GM19455 (cell line): ENCODE measurements around the gene C20orf173.
"Not testable (repeated sequence)": the region's sequence is repeated elsewhere in the genome, so short reads cannot be mapped to it uniquely, and the experiment has no call there.

Experiments used
- ATAC-seq: cut with Tn5 transposase; IDR thresholded peaks from one replicate; pipeline ENCODE4 v1.9.1; 2021; ENCODE audit not compliant: unreplicated experiment

The C20orf173 gene

DNA sequence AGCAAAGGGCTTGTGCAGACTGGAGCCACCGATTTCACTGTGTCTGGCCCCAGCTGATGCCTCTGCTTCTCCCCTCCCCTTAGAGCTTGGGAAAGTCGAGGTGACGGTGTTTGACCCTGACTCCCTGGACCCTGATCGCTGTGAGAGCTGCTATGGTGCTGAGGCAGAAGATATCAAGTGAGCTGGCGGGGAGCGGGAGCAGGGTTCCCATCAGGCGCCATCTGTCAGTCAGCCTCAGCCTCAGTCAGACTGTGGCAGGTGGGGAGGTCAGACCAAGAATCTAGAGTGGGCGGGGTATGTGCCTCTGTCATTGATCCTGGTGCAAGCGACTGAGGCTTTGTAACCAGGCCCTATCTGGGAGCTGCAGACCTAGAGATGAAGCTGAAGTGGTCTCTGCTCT lies 17.9 kb upstream of the C20orf173 start:
- no peak for ATAC-seq

DNA sequence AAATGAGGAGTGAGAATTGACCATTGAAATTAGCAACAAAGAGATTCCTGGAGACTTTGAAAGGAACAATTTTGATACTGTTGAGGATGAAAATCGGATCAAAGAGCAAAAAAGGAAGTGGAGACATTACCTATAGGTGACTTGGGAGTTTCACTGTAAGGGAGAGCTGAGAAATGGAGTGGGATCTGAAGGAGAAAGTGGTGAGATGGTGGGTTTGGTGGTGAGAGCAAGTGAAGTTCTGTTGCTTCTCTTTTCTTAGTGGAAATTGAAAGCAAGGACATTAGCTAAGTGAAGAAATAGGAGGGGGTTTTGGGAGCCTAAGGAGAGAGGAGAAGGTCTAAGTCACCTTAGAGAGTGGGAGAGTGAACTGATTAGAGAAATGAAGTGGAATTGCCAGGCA lies 16.7 kb upstream of the C20orf173 start:
- ATAC-seq: no peak

DNA sequence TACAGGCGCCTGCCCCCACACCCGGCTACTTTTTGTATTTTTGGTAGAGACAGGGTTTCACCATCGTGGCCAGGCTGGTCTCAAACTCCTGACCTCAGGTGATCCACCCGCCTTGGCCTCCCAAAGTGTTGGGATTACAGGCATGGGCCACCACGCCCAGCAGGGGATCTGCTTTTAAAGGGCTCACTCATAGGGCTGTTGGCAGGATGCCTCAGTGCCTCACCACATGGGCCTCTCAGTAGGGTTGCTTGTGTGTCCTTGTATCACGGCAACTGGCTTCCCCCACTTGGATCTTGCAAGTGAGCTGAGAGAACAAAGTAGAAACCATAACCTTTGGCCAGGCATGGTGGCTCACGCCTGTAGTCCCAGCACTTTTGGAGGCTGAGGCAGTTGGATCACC lies 15.5 kb upstream of the C20orf173 start:
- not testable (repeated sequence) for ATAC-seq

DNA sequence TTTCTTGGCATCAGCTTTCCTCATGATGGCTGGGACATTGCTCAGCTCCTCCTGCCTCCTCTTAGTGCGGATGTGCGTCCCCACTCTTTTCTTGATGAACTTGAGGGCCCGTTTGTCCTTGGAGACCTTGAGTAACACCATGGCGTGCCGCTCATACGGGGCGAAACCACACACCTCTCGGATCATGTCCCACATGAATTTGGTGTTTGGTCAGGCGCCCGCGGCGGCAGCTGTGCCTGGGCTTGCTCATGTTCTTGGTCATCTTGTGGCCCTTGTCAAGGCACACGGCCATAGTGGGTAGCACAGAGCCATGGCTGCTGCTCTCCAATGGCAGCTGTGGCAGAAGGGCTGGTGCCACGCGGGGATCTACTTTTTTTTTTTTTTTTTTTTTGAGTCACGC lies 15.0 kb upstream of the C20orf173 start:
- ATAC-seq: no peak

DNA sequence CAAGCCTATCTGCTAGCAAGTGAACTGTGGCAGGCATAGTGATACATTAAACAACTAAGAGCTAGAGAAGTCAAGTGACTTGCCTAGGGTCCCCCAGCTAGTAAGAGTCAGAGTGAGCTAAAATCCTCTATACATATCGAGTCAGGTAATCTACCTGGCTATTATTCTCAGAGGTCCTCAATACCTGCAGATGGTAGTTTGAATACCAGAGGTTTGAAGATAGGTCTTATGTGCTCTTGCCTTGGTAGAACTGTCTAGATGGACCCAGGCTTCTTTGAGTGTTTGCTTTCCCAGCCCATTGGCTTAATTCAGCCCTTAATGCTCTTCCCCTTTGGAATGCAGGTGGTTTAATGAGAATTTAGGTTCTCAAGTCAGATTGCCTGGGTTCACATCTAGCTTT lies 13.5 kb upstream of the C20orf173 start:
- no peak for ATAC-seq

DNA sequence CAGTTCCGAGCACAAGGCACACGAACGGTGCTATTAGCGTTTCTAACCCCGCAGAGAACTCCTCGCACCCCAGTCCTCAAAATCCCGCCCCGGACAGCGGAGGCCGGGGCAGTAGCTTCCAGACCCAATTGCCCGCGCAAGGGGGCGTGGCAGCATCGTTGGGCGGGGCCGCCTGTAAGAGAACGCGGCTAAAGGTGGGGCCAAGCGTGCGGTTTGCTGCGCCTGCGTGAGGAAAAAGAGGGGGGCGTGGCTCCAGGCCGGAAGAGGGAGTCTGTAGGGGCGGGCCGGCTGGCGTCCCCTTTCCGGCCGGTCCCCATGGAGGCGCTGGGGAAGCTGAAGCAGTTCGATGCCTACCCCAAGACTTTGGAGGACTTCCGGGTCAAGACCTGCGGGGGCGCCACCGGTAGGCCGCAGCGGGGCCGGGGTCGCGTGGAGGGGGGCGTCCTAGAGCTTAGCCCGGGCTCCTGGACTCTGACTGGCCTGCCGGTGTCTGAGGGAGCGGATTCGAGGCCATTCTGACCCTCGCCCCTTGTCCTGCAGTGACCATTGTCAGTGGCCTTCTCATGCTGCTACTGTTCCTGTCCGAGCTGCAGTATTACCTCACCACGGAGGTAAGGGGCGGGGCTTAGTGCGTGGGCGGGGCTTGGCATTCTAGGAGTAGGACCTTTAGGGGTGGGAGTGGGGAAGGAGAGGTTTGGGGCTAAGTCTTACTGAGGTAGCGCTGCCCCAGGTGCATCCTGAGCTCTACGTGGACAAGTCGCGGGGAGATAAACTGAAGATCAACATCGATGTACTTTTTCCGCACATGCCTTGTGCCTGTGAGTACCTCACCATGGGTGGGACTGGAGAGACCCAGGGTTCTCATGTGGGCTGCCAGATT lies 12.6 kb upstream of the C20orf173 start, which contains the start of gene ERGIC3:
TSS of gene ERGIC3 (plus strand) at position 296 of the 880 bp plus-strand sequence. CDS start at position 316, 20 bp downstream.
- peak; percentile 87 for ATAC-seq

DNA sequence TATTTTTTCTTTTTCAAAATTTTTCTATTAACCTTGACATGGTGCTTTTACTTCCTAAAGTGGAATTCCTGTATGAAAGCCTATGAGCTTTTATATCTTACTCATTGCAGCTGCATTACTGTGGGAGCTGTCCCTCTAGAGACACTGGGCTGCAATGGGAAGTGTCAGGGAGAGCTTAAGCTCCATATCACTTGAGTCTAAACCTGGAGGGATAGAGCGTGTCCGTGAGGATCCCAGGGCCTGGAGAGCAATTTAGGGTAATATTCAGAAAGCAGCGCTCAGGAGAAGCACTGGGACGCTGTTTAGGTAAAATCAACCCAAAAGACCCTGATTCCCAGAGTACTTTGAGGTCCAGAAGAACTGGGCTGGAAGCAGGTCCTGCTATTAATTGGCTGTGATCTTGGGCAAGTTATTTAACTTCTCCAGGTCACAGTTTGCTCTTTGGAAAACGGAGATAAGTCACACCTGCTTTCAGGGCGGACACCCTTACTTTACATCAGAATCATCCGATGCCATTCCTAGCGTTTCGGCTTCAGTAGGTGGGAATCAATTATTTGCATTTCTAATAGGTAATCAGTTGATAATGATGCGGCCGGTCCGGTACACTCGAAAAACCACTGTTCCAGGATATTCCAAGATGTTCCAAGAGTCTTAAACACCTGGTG lies 11.8 kb upstream of the C20orf173 start:
- no peak for ATAC-seq

DNA sequence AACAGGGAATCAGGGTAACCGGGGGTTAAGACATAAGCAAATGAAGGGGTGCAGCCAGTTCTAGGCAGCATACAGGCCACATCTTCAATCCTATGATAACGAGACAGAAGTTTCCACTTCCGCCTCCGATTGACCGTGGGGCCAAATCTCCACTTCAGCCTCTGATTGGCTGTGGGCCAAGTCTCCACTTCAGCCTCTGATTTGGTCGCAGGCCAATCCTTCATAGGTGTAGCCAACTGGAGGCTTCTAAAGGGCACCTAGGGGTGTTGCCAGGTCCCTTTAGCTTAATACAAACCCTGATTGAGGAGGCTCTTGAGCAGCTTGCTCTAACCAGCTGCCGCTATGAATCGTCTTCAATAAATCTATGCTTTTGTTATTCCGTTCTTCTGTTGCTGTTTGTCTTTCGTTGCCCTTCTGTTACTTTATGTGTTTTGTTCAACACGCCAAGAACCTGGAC lies 10.3 kb upstream of the C20orf173 start:
- peak; percentile 63 for ATAC-seq

DNA sequence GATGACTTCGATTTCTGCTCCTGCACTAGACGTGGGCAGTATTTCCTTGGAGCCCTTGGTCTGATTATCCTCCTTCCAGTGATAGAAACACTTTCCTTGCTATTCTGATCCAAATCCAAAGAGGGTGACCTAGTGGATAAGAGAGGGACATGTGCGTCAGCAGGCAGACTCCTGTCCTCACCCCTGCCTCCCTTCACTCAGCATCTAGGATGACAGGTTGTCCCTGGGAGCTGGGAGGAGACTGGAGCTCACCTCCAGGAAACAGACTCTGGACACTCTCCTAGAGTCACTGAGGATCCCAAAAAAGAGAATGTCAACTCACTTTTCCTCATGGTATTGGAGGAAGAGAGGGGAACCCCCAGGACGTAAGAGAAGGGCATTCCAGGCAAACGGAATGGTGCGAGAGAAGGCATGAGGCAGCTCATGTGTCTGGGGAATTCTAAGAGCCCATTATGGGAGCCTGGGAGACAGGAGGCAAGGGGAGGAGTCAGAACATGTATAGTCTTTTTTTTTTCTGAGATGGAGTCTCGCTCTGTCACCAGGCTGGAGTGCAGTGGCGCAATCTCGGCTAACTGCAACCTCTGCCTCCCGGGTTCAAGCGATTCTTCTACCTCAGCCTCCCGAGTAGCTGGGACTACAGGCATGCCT lies 2.2 kb downstream of the C20orf173 start:
- no peak for ATAC-seq

DNA sequence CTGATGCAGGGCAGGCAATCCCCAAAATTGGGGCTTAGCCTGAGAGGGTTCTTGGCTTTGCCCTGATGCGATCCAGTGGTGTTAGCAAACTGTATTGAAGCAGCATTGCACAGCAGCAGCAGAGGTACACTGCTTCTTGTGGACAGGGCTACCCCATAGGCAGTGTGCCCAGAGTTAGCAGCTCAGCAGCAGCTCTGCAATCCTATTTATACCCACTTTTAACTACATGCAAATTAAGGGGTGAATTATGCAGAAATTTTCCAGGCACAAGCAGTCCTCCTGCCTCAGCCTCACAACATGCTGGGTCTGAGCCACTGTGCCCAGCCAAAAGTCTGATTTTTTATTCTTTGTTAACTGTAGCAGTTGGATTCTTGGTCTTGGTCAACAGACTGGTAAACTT lies 3.8 kb downstream of the C20orf173 start:
- no peak for ATAC-seq

DNA sequence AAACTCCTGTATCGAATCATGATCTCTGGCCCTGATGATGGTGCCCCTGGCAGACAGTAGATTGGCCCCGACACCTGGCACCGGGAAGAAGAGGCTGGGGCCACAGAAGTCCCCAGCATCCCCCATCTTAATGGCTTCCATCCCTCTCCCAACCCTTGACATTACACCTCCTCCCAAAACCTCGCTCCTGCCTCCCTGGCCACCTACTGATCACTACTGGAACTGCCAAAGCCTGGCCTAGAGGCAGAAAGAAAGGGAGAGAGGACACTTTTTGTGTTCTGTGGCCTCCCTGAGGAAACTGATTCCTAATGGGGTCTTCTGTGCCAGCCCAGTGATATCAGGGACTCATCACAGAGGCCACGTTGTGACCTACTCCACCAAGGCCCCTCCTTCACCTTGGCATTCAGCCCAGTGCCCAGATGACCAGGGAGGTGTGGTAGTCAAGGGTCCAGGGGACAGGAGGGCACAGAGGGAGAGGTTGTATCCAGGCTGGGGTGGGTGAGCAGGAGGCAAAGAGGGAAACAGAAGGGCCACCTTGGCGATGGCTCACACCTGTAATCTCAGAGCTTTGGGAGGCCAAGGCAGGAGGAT lies 6.1 kb downstream of the C20orf173 start:
- no peak for ATAC-seq

DNA sequence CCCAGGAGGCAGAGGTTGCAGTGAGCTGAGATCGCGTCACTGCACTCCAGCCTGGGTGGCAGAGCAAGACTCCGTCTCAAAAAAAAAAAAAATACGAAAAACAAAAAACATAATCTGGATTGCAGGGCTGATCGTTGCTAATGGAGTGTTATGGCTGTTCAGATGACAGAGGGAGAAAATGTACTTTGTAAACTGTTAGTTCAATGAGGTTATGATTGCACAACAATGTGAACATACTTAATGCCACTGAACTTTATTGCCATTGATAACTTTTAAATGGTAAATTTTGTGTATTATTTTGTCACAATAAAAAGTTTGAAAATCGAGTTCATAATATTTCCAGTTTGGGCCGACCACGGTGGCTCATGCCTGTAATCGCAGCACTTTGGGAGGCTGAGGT lies 10.5 kb downstream of the C20orf173 start:
- no peak for ATAC-seq

DNA sequence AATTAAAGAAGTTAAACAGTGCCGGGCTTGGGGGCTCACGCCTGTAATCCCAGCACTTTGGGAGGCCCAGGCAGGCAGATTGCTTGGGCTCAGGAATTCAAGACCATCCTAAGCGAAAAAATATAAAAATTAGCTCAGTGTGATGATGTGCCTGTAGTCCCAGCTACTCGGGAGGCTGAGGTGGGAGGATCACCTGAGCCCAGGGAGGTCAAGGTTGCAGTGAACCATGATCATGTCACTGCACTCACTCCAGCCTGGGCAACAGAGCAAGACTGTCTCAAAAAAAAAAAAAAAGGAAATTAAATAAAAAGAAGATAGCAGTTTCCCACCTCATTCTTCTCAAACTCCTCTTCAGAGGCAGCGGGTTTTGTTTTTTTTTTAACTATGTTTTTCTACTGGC lies 11.7 kb downstream of the C20orf173 start:
- not testable (repeated sequence) for ATAC-seq

DNA sequence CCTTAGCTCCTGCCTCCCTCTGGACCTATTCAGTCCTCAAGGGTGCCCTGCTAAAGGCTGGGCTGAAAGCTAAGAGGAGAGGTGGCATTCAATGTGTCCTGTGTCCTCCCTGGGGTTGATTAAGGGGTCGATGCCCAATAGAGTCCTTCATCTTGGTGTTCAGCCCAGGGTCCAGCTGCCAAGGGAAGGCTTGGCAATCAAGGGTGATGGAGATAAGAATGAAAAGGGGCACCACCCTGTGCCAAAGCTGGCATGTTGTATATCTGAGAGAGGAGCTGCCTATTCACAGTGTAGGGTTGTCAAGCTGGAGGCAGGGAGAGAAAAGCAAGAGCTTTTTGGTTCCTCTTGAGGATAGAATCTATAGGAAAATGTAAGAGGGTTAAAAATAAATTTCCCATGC lies 12.3 kb downstream of the C20orf173 start:
- ATAC-seq: no peak

DNA sequence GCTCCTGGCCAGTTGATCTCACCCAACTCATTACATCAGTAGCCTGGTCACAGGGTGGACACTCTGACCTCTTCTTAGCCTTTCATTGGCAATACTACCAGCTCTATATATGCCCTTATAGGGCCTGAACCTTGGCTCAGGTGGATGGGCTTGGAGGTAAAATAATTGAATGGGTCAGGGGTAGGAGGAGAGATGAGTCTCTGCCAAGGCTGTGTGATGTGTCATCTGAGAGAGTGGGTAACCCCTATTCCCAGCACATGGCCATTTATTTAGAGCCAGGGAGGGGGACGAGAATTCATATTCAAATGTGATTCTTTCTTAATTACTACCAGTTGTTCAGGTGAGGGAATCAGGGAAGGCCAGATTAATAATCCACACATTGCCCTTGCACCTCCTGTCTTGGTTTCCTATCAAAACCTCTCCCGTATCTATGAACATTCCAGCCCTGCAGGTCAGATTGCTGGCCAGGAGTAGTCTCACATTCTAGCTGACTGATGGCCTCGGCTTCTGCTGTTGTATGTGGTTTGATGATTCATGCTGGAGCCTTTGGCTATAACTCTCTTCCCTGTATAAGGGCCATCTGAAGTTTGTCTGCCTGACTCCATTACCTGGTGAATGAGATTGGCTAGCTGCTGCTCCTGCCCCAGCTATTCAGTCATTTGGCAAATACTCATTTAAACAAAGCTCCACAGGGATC lies 13.4 kb downstream of the C20orf173 start:
- ATAC-seq: no peak

DNA sequence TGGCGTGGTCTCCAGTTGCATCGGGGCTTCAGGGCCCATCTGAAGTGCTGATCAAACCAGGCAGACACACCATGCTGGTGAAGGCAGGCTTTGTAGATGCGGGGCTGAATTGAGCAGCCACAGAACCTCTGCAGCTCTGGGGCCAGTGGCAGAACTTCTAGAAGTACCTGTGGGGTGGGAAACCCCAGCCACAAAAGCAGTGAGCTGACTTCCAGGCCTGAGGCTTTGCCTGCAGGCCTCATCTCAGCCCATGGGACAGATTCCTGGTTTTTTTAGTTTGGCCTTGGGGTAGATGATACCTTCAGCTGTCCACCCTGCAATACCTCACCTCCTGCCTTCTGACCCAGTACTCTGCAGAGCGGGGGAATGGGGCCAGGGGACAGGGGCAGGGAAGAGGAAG lies 14.1 kb downstream of the C20orf173 start:
- no peak for ATAC-seq

DNA sequence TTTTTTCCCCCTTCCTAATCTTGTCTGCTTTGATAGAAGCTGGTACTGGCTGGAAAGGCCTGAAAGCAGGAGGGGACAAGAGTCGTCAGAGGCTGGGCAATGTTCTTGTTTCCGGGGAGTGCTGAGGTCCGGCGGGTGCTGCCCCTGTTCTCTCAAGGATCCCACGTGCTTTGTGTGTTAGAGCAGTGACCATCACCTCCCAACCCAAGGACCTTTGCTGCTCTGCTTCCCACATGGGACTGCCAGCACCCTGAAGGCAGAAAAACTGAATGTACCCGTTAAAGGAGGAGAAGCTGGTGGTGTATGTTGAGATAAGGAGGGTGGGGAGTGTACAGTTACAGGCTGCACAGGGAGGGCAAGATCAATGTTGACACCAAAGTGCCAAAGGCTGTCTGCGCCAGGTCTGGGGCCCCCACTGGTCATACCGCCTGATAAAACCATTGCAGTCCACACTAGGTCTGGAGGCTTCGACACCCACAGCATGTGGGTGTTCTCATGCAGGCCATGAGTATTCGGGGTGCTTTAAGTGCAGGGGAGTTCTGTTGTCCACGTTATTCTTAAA lies 15.0 kb downstream of the C20orf173 start:
- ATAC-seq: no peak

DNA sequence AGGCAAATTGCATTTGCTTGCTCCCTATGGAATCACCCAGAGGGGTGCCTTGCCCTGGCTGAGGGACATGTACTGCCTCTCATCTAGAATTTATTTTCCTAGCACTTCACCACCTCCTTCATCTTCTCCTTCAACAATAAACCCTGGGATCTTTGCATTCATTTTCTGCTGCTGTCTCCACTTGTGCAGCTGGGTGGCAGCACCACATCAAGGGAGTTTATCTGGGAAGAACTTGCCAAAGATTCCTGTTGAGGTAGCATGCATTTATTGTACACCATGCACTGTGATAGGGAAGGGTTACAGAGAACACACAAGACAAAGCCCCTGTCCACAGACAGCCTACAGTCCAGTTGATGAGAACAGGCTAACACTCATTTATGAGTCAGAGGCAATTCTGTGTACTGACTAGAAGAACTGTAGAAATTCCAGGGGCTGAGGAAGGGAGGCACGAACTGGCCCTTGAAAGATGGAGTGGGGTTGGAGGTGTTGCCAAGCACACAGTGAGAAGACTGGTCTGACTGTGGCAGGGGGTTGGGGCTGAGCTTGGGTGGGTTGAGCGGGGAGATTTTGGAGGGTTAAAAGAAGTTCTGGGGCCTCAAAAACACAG lies 17.5 kb downstream of the C20orf173 start:
- no peak for ATAC-seq

DNA sequence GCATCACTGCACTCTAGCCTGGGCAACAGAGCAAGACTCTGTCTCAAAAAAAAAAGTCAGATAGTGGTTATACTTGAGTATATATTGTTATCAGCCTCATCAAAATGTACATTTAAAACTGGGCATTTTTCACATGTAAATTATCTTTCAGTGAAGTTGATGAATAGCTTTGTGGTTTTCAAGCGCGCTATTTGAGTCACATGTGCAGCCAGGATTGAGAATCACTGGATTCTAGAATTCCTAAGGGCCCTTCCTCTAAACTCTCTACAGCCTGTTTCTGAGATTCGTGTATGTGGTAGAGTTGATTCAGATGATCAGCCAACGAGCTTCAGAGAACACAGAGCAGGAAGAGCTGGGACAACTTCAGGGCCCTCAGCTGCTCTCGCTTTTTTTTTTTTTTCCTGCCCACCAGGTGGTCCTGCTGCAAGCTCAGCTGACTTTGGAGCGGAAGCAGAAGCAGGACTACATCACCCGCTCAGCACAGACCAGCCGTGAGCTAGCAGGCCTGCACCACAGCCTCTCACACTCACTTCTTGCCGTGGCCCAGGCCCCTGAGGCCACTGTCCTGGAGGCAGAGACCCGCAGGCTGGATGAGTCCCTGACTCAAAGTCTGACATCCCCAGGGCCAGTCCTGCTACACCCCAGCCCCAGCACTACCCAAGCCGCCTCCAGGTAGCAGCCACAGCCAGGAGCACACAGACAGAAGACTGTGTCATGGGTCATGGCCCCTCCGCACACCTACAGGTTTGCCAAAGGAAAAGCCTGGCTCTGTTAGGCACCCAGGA lies 18.3 kb downstream of the C20orf173 start:
- no peak for ATAC-seq
